Breast epithelium (tissue), 3 donors: ENCODE data around the gene BRINP2.

Experiments used
- CTCF ChIP-seq, 3 donors: fragments of 450-650 bp; IDR thresholded peaks; one replicate each; pipeline ENCODE4 v1.5.1; 2016 to 2017; ENCODE audit warnings: antibody characterized with exemption in 3 of 3, mild to moderate bottlenecking in 3 of 3, moderate library complexity in 3 of 3
- POLR2A ChIP-seq: fragments of 450-650 bp; IDR thresholded peaks from one replicate; pipeline ENCODE4 v1.6.1; 2016; ENCODE audit warnings: antibody characterized with exemption, mild to moderate bottlenecking, moderate library complexity

- no peak for TF ChIP-seq CTCF (IDR thresholded peaks at IDR 0.05)
- TF ChIP-seq POLR2A, result no peak
Measured at GRCh38 chr1:177238967-177239366, 68.2 kb downstream of the BRINP2 start.
